GM12878 (cell line): ENCODE measurements around the gene FRMD3. TPM values are rescaled to one million over a fixed set of nuclear protein-coding genes. Genes with fewer than 3 reads are reported as not detected.

Source experiments
- ATAC-seq: fragments of 200-7000 bp; cut with Tn5 transposase; 3 replicates; pipeline ENCODE4 v1.9.1; 2020; ENCODE audit warnings: mild to moderate bottlenecking, moderate library complexity
- BruUV-seq: library from RNA; stranded (reverse); fragments of 400-500 nt; replicated peaks from 2 replicates; lab custom pipeline; 2021; lab: Mats Ljungman, UMichigan
- CTCF ChIA-PET: fragments of 300-600 bp; sonication (Branson Sonifier 250); formaldehyde crosslinking; extraction: SDS; loops from one replicate; lab custom pipeline; 2021; ENCODE audit warnings: inconsistent platforms; lab: Yijun Ruan, JAX
- POLR2A ChIA-PET: fragments of 350-600 bp; formaldehyde crosslinking; extraction: SDS; loops from one replicate; lab custom pipeline; 2021; ENCODE audit warnings: inconsistent platforms; lab: Charles Lee
- RAD21 ChIA-PET: fragments of 300-600 bp; sonication (Branson Sonifier 250); formaldehyde crosslinking; loops from one replicate; lab custom pipeline; 2023; ENCODE audit warnings: antibody characterized with exemption; ENCODE audit not compliant: unreplicated experiment; lab: Charles Lee
- SMC1A ChIA-PET: fragments of 300-600 bp; sonication (Branson Sonifier 250); formaldehyde crosslinking; loops from one replicate; lab custom pipeline; 2023; ENCODE audit not compliant: unreplicated experiment, uncharacterized antibody; lab: Charles Lee
- DNase-seq: peaks from one replicate; pipeline ENCODE4 v3.0.0-alpha.2; 2011; ENCODE audit warnings: low read depth, low spot score
- FAIRE-seq: peaks from 3 replicates; lab custom pipeline; 2011; peaks lifted over from hg19 to GRCh38; lab: Jason Lieb, UNC
- H2AFZ ChIP-seq: 2 replicates; pipeline ENCODE4 v1.6.0; 2011; ENCODE audit warnings: low read depth, low read length, control low read depth; ENCODE audit not compliant: control insufficient read depth
- H3K27ac ChIP-seq: 2 replicates; pipeline ENCODE4 v1.5.1; 2011; ENCODE audit warnings: control low read depth; ENCODE audit not compliant: control insufficient read depth, insufficient read depth
- H3K27me3 ChIP-seq, 2 experiments: replicated peaks in 1 of 2; 2 replicates each; pipeline versions ENCODE4 v1.6.0 to v1.6.1; 2011; ENCODE audit warnings: low read length in 1 of 2; ENCODE audit not compliant: control insufficient read depth in 2 of 2, insufficient read depth in 2 of 2
- H3K36me3 ChIP-seq, 2 experiments: 2 replicates each; pipeline ENCODE4 v1.5.1; 2011; ENCODE audit warnings: low read length in 1 of 2; ENCODE audit not compliant: control insufficient read depth in 2 of 2, insufficient read depth in 2 of 2
- H3K4me1 ChIP-seq: 2 replicates; pipeline ENCODE4 v1.6.1; 2011; ENCODE audit warnings: mild to moderate bottlenecking, low read length, moderate library complexity, mixed read lengths; ENCODE audit not compliant: control insufficient read depth, insufficient read depth
- H3K4me2 ChIP-seq: 2 replicates; pipeline ENCODE4 v1.6.0; 2011; ENCODE audit warnings: control low read depth; ENCODE audit not compliant: control insufficient read depth, insufficient read depth
- H3K4me3 ChIP-seq: fragments of 200-600 bp; sonication (generic); 2 replicates; pipeline ENCODE4 v1.5.1; 2016
- H3K79me2 ChIP-seq: 2 replicates; pipeline ENCODE4 v1.6.0; 2011; ENCODE audit warnings: low read length; ENCODE audit not compliant: control insufficient read depth, insufficient read depth
- H3K9ac ChIP-seq: 2 replicates; pipeline ENCODE4 v1.8.0; 2011; ENCODE audit warnings: low read length, control low read depth, mixed read lengths; ENCODE audit not compliant: control insufficient read depth, insufficient read depth
- H3K9me3 ChIP-seq: replicated peaks from 3 replicates; pipeline ENCODE4 v1.5.1; 2011; ENCODE audit warnings: mild to moderate bottlenecking, low read length; ENCODE audit not compliant: control insufficient read depth, insufficient read depth
- H4K20me1 ChIP-seq: 2 replicates; pipeline ENCODE4 v1.6.0; 2011; ENCODE audit not compliant: control insufficient read depth, insufficient read depth
- BCL11A ChIP-seq: IDR thresholded peaks from 2 replicates; pipeline ENCODE4 v1.6.1; 2011; ENCODE audit warnings: low read depth, low read length
- CEBPB ChIP-seq, 2 experiments: fragments of 150-350 bp in 1 of 2; IDR thresholded peaks; 2 replicates each; pipeline ENCODE4 v1.6.1; 2012 to 2014; ENCODE audit warnings: low read depth in 2 of 2, low read length in 2 of 2, borderline replicate concordance in 1 of 2, inconsistent platforms in 1 of 2
- CHD2 ChIP-seq: IDR thresholded peaks from 2 replicates; pipeline ENCODE4 v1.6.1; 2011; ENCODE audit warnings: low read depth, low read length, improper control_type of control experiment, borderline replicate concordance
- ESRRA ChIP-seq: IDR thresholded peaks from 2 replicates; pipeline ENCODE4 v1.6.1; 2012; ENCODE audit warnings: mild to moderate bottlenecking, low read length, improper control_type of control experiment
- GATAD2B ChIP-seq: fragments of 450-650 bp; conservative IDR thresholded peaks from 2 replicates; pipeline ENCODE4 v1.6.1; 2017; ENCODE audit warnings: low read depth, mild to moderate bottlenecking, moderate library complexity
- MTA3 ChIP-seq: IDR thresholded peaks from 2 replicates; pipeline ENCODE4 v1.6.1; 2012; ENCODE audit warnings: low read length, inconsistent platforms, borderline replicate concordance
- NFYB ChIP-seq: IDR thresholded peaks from 2 replicates; pipeline ENCODE4 v1.6.1; 2011; ENCODE audit warnings: low read depth, mild to moderate bottlenecking, low read length, improper control_type of control experiment, moderate library complexity; ENCODE audit not compliant: insufficient read depth
- POLR2AphosphoS5 ChIP-seq: IDR thresholded peaks from 2 replicates; pipeline ENCODE4 v1.6.1; 2011; ENCODE audit warnings: mild to moderate bottlenecking, low read length, inconsistent platforms
- SMAD5 ChIP-seq: IDR thresholded peaks from 2 replicates; pipeline ENCODE4 v1.6.1; 2016; ENCODE audit warnings: antibody characterized with exemption, low read depth
- SUPT20H ChIP-seq: IDR thresholded peaks from 2 replicates; pipeline ENCODE4 v1.6.1; 2011; ENCODE audit warnings: low read depth, mild to moderate bottlenecking, low read length, moderate library complexity, borderline replicate concordance; ENCODE audit not compliant: control insufficient read depth
- YBX1 ChIP-seq: fragments of 450-650 bp; IDR thresholded peaks from 2 replicates; pipeline ENCODE4 v1.6.1; 2016; ENCODE audit warnings: antibody characterized with exemption
- WGBS: methylation state at CpG from one replicate; pipeline ENCODE4 v1.1.6; 2016; ENCODE audit warnings: low lambda C conversion rate; ENCODE audit not compliant: insufficient replicate concordance, insufficient coverage; ENCODE audit errors: missing lambda C conversion rate; 5-methylcytosine and 5-hydroxymethylcytosine counted together
- in situ Hi-C: fragments of 300-500 bp; cut with MboI; formaldehyde crosslinking; loops from 9 replicates; pipeline ENCODE4 v1.14.3; 2018; ENCODE audit warnings: mixed read lengths
- intact Hi-C: fragments of 100-400 bp; cut with micrococcal nuclease; formaldehyde crosslinking; loops from one replicate; pipeline ENCODE4 v1.14.2; 2022; ENCODE audit not compliant: unreplicated experiment
- polyA plus RNA-seq, 11 experiments: library from polyadenylated mRNA; depleted of rRNA in 4 of 11; unstranded in 6 of 11; stranded (reverse) in 5 of 11; fragments of >200 nt; fragmentation: Nextera tagmentation in 4 of 11; fragmentation: Illumina TruSeq in 1 of 11; extraction: Ambion mirVana in 4 of 11; extraction: Trizol in 1 of 11; gene quantifications; 1 replicate in 1 of 11; 2 replicates in 10 of 11; pipeline versions ENCODE4 v1.2.1 to v1.2.3, GENCODE V29; 2011 to 2016; ENCODE audit warnings: inconsistent platforms in 2 of 11, missing spikeins in 2 of 11, low read depth in 1 of 11
- total RNA-seq, 4 experiments: library from RNA; depleted of rRNA in 3 of 4; stranded (reverse); fragments of >200 nt in 3 of 4; fragmentation: Illumina TruSeq in 1 of 4; extraction: Trizol in 1 of 4; gene quantifications; 2 replicates each; pipeline versions ENCODE4 v1.2.1 to v1.2.3, GENCODE V29; 2013 to 2021
- TF ChIP-seq, protein P1 (sequence below): fragments of 450-650 bp; formaldehyde crosslinking; IDR thresholded peaks from 2 replicates; pipeline ENCODE4 v1.5.0; 2022; ENCODE audit warnings: mild to moderate bottlenecking, missing genetic modification characterization
- TF ChIP-seq, protein P2 (sequence below): IDR thresholded peaks from 2 replicates; pipeline ENCODE4 v1.6.1; 2011; ENCODE audit warnings: borderline replicate concordance, low read depth, mild to moderate bottlenecking, moderate library complexity, mixed read lengths, low read length; ENCODE audit not compliant: insufficient read depth; ENCODE audit errors: extremely low read length
- TF ChIP-seq, protein P3 (sequence below): IDR thresholded peaks from 2 replicates; pipeline ENCODE4 v1.6.1; 2011; ENCODE audit warnings: low read depth, mild to moderate bottlenecking, low read length, moderate library complexity, borderline replicate concordance; ENCODE audit errors: extremely low read depth

Gene FRMD3
- total and polyA plus RNA-seq, 10 of the 15 experiments (the other 5 are each of a cell fraction or from before 2014, with no cell fraction given) = 0.04 to 0.68 (median 0.21) TPM; not detected in 1

DNA sequence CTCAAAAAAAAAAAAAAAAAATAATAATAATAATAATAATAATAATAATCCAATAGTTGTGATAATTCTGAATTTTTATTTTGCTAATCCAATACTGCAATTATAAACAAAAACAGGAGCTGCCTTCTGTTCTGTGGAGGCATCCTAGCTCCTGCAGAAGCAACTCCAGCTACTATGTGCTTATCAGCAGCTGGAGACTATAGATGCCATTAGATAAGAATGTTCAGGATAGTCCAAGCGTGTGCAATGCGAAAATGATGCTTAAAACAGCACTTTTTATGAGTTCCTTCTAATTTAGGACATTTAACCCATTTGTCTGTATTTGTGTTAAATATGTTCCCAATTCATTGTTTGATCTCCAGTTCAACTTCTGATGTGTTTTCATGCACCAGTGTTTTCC, 254.7 kb downstream of the FRMD3 start (continued):
- TF ChIP-seq, protein P1, sequence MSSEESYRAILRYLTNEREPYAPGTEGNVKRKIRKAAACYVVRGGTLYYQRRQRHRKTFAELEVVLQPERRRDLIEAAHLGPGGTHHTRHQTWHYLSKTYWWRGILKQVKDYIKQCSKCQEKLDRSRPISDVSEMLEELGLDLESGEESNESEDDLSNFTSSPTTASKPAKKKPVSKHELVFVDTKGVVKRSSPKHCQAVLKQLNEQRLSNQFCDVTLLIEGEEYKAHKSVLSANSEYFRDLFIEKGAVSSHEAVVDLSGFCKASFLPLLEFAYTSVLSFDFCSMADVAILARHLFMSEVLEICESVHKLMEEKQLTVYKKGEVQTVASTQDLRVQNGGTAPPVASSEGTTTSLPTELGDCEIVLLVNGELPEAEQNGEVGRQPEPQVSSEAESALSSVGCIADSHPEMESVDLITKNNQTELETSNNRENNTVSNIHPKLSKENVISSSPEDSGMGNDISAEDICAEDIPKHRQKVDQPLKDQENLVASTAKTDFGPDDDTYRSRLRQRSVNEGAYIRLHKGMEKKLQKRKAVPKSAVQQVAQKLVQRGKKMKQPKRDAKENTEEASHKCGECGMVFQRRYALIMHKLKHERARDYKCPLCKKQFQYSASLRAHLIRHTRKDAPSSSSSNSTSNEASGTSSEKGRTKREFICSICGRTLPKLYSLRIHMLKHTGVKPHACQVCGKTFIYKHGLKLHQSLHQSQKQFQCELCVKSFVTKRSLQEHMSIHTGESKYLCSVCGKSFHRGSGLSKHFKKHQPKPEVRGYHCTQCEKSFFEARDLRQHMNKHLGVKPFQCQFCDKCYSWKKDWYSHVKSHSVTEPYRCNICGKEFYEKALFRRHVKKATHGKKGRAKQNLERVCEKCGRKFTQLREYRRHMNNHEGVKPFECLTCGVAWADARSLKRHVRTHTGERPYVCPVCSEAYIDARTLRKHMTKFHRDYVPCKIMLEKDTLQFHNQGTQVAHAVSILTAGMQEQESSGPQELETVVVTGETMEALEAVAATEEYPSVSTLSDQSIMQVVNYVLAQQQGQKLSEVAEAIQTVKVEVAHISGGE (CRISPR knock-in tag) = no peak
- TF ChIP-seq POLR2AphosphoS5 = no peak

DNA sequence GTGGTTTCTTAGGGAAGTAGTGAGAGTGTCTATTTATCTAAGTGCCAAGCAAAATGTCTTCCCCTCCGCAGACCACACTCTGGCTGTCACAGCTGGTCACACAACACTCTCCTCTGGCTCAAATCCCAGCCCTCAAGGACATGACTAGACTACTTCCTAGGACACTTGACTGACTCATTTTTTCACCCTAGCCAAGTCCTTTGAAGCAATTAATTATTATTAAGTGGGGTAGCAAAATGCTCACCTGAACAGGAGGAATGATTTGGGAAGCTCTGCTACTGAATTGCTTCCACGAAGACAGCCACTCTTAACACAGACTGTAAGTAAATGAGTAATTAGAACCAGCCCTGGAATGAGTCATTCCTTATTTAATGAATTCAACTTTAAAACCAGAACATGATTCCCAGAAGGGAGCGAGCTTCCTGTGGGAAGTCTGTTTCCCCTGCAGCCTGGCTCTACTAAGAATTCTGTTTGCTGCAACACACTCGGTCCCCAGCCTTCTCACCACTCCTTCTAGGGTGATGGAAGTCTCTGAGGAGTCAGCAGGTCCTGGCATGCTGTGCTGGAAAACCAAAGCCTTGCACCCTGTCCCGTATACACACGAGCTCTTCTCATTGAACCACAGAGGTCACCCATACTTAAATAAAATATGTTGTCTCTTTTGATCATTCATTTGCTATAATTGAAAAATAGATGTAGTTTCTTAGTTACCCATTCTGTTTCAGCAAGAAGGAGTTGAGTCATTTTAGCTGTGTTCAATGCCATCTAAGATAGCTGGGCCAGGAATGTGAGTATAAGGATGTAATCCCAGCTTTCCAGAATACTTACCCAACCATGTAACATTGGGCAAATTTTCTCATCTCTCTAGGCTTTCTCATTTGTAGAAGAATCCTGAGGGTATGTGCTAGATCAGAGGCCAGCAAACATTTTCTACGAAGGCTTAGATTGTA, 256.6 kb downstream of the FRMD3 start:
- Histone ChIP-seq H2AFZ (no peak overlapping the region), H3K9ac (no peak overlapping the region), H3K27ac (no peak overlapping the region), H3K9me3 (no peaks in the 10 kb centered on the region; the same call in 2 of the 3 replicates), H3K27me3 (no peaks in the 10 kb centered on the region), H3K79me2 (no peaks in the 10 kb centered on the region), H3K4me3 (no peak overlapping the region), H3K36me3 (no peaks in the 10 kb centered on the region), H3K4me1 (no peaks in the 10 kb centered on the region), H4K20me1 (no peaks in the 10 kb centered on the region), H3K4me2 (no peak overlapping the region)
- DNase-seq (no peak), FAIRE-seq (no peak), ATAC-seq (peak; percentile 64)
- in situ Hi-C loops (no loop called here), intact Hi-C loops (no loop called here)
- 6% methylated on average over 7 of the region's 7 CpGs for WGBS
- ChIA-PET POLR2A (no interaction called here), SMC1A (interaction anchor here (0.8 to 1.3 kb wide), 2 partner anchors 10 to 14 kb away, joined by 4 read pairs; no protein-coding TSS in a partner anchor), RAD21 (no interaction called here), CTCF (no interaction called here)
- BruUV-seq = no TSS peak
- TF ChIP-seq MTA3 (no peak), GATAD2B (no peak), CEBPB (IDR thresholded peaks at IDR 0.05; ENCODE audit: borderline replicate concordance in 1 of 2, low read depth in 2 of 2, low read length in 2 of 2) (no peak), YBX1 (no peak), ESRRA (no peak), CHD2 (no peak), SMAD5 (no peak), SUPT20H (no peak), BCL11A (no peak), NFYB (no peak)
- TF ChIP-seq, protein P2, sequence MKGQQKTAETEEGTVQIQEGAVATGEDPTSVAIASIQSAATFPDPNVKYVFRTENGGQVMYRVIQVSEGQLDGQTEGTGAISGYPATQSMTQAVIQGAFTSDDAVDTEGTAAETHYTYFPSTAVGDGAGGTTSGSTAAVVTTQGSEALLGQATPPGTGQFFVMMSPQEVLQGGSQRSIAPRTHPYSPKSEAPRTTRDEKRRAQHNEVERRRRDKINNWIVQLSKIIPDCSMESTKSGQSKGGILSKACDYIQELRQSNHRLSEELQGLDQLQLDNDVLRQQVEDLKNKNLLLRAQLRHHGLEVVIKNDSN = no peak
- TF ChIP-seq, protein P3, sequence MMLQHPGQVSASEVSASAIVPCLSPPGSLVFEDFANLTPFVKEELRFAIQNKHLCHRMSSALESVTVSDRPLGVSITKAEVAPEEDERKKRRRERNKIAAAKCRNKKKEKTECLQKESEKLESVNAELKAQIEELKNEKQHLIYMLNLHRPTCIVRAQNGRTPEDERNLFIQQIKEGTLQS = no peak
